ENCODE results near the gene MRPS24.
"Not testable (repeated sequence)": the region's sequence is repeated elsewhere in the genome, so short reads cannot be mapped to it uniquely, and the experiment has no call there.

Gene MRPS24

DNA sequence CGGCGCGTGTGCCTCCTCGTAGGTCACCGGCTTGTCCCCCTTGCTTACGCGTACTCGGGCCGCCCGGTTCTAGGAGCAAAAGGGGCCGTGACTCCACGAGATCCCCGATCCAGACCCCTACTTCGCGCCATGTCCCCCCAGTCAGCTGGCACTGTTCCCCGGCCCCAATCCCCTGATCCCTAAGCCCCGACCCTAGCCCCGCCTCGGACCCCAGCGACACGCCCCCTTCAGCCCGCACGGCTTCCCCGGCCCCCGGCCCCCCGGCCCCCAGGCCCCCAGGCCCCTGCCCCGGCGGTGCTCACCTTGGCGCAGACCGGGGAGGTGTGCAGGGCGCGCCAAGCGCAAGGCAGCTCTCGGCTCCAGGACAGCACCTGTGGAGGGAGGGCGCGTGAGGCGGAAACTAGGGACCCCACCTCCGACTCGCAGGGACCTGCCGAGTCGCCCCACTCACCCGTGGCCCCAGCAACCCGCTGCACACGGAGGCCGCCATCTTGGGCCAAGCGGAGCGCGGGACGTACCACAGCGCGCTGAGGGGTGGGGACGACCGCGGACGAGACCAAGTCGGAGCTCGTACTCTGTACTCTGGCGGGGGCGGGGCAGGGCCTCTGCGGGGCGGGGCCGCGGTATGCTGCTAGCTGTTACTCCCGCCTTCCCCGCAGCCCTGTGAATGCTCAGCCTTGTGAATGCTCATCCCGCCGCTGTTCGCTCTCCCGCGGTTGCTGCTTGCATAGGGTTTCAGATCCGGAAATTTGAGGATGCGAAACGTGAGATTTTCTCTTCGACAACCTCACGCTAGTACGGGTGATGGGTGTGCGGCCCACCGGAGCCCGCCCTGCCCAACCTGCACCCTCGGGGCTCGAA, at the start of gene MRPS24:
MRPS24 (minus strand) TSS at position 512 of the 861 bp plus-strand sequence; CDS start at position 490, 22 bp downstream.
- peak within 1 kb of the TSS; percentile 95 for H3K27ac Mint-ChIP-seq
- H3K4me3 Mint-ChIP-seq = peak within 1 kb of the TSS; percentile 86
- peaks cover 39% of the 10 kb centered on the region for H3K4me1 Mint-ChIP-seq (ENCODE audit: low read depth)
- no peaks in the 10 kb centered on the region for H3K9me3 Mint-ChIP-seq
- peaks cover 9% of the 10 kb centered on the region for H3K27me3 Mint-ChIP-seq
- peaks cover 24% of the 10 kb centered on the region for H3K36me3 Mint-ChIP-seq (ENCODE audit: low read depth)

DNA sequence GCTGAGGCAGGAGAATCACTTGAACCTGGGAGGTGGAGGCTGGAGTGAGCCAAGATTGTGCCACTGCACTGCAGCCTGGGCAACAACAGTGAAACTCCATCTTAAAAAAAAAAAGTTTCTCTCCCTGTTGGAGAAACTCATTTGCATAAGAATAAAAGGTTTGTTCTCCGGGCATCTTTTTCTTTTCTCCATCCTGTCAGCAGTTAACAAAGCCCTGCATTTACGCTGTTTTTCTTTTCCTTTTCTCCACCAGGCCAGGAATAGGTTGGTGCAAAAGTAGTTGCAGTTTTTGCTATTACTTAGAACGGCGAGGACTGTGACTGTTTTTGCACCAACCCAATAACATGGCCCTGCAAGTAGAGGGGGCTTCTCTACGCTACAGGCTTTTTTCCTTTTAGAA, 46.6 kb upstream of the MRPS24 start:
- H3K36me3 Mint-ChIP-seq (ENCODE audit: low read depth) = peaks cover 16% of the 10 kb centered on the region
- no peaks in the 10 kb centered on the region for H3K27me3 Mint-ChIP-seq
- no peaks in the 10 kb centered on the region for H3K9me3 Mint-ChIP-seq
- H3K4me1 Mint-ChIP-seq (ENCODE audit: low read depth) = peaks cover 3% of the 10 kb centered on the region
- no peak overlapping the region for H3K27ac Mint-ChIP-seq
- no peak overlapping the region for H3K4me3 Mint-ChIP-seq

DNA sequence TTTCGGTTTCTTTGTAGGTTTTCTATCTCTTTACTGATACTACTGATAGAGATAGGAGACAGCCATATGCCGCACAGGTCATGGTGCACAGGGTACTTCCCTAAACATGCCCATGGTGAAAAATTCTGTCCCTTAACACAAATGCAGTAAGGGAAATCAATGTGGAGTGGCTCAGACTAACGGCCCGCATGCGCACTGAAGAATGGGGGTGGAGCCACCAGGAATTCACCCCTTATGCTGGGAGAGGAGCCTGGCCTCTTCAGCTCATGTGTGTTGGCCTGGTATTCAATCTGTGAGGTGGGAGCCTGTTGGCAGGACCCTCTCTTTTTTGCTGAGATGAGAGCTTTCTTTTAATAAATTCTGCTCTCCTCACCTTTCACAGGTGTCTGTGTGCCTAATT, 45.5 kb upstream of the MRPS24 start:
- Mint-ChIP-seq H3K36me3 (ENCODE audit: low read depth) (peaks cover 14% of the 10 kb centered on the region), H3K9me3 (no peaks in the 10 kb centered on the region), H3K27me3 (no peaks in the 10 kb centered on the region), H3K27ac (no peak overlapping the region), H3K4me1 (ENCODE audit: low read depth) (no peaks in the 10 kb centered on the region), H3K4me3 (no peak overlapping the region)

DNA sequence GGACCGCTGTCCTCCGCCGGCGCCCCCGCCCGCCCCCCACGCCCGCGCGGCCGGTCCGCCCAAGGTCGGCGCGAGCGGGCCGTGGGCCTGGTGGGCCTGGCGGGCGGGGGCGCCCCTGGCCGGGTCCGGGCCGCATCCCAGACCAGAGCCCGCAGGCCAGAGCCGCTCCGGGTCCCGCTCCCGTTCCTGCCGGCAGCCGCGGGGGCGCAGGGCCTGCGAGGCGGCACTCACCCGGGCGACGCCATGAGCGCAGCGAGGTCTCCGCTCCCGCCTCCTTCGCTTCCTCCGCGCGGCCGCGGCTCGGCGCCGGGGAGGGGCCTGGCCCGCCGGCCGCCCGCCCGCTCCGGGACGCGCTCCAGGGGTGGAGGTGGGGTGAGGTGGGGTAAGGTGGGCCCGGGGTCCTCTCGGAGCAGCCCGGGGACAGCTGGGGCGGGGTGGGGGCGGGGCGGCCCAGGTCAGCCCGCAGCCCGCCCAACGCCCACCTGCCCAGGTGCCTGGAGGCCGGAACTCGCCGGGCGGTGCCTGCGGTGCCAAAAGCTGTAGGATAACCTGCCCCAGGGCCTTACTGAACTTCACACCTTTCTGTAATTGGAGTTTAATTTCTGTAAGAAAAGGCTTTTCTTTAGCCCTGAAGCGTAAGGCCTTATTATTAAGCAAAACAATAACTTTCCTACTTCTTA, 37.2 kb upstream of the MRPS24 start, which contains the start of gene URGCP:
URGCP (minus strand) TSS at position 266 of the 680 bp plus-strand sequence; CDS start at position 245, 21 bp downstream.
- no peaks in the 10 kb centered on the region for H3K27me3 Mint-ChIP-seq
- H3K4me1 Mint-ChIP-seq (ENCODE audit: low read depth) = peaks cover 34% of the 10 kb centered on the region
- no peaks in the 10 kb centered on the region for H3K9me3 Mint-ChIP-seq
- H3K36me3 Mint-ChIP-seq (ENCODE audit: low read depth) = peaks cover 3% of the 10 kb centered on the region
- H3K27ac Mint-ChIP-seq = peak within 1 kb of the TSS; percentile 96
- H3K4me3 Mint-ChIP-seq = peak within 1 kb of the TSS; percentile 93

DNA sequence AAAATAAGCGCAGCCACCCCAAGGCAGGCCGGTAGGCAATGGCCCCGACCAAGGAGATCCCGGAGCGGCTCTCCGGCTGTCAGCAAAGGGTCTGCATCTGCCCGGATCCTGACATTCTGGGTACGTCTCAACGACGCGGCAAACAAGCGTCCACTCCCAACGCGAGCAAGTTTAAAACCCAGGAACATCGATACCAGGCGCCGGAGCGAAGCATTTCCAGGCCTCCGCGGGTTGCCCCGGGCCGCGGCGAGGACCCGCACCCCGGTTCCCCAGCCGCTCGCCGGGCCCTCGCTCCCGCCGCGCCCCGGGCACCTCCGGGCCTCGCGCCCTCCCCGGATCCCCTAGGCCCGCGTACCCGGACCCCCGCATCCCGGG, 36.6 kb upstream of the MRPS24 start:
- no peaks in the 10 kb centered on the region for H3K9me3 Mint-ChIP-seq
- peaks cover 34% of the 10 kb centered on the region for H3K4me1 Mint-ChIP-seq (ENCODE audit: low read depth)

DNA sequence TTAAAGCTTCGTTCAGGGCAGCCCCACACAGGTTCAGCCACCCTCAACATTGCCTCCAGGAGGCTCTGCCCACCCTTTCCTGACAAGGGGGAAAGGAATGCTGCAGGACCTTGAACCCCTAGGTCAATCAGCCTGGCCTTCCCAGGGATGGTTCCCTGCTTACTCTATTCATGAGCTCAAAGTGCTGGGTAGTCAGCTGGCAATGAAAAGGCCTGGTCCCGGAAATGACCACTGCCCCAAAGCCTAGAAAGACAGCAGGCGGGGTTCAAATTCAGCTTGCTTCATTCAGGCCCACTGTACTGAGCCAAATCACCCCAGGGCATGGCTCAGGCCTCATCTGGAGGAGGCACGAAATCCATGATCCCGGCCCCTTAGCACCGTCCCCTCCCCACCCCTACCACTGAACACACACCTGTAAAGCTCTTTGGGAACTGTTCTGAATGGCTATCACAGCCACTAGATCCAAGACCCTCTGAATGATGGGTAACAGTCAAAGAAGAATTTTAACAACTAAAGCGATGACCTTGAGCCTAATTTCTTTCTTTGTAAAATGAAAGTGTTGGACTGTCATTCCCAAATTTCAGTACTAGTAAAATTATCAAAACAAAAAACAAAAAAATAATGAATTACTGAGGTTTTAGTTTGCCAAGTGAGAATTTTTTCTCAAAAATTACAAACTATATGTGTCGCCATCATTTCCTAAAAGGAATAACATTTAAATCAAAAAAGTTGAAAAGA, 36.1 kb upstream of the MRPS24 start:
- Mint-ChIP-seq H3K36me3 (ENCODE audit: low read depth) (peaks cover 3% of the 10 kb centered on the region), H3K4me3 (peak overlapping the region; percentile 93), H3K4me1 (ENCODE audit: low read depth) (peaks cover 34% of the 10 kb centered on the region), H3K9me3 (no peaks in the 10 kb centered on the region), H3K27ac (peak overlapping the region; percentile 96), H3K27me3 (no peaks in the 10 kb centered on the region)

More for the DNA sequence above, 36.6 kb upstream of the MRPS24 start:
- no peaks in the 10 kb centered on the region for H3K27me3 Mint-ChIP-seq
- peaks cover 3% of the 10 kb centered on the region for H3K36me3 Mint-ChIP-seq (ENCODE audit: low read depth)
- H3K27ac Mint-ChIP-seq = peak overlapping the region; percentile 96
- H3K4me3 Mint-ChIP-seq = peak overlapping the region; percentile 93

DNA sequence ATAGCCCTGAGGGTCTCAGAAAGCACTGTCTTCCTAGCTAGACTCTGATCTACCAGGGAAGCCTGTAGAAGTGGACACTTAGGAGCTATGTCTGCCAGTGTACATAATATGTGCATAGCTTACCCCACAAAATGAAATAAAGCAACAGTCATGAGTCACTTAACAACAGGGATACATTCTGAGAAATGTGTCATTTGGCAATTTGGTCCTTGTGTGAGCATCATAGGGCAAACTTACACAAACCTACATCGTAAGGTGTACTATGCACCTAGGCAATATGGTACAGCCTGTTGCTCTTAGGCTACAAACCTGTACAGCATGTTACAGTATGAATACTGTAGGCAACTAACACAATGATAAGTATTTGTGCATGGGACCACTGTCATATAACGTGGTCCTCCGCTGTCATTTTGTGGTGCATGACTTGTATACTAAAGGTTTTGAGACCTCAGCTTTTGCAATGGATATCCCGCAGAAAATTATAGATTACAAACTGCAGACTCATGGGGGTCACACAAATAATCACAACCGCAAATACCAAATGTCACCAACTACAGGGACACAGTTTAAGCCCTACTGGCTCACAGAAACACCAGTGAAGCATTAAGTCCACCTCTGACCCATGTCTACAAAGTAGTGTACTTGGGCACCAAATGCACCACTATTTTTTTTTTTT, 35.4 kb upstream of the MRPS24 start:
- H3K4me3 Mint-ChIP-seq = no peak overlapping the region
- peaks cover 3% of the 10 kb centered on the region for H3K36me3 Mint-ChIP-seq (ENCODE audit: low read depth)
- H3K27ac Mint-ChIP-seq = no peak overlapping the region
- H3K9me3 Mint-ChIP-seq = no peaks in the 10 kb centered on the region
- no peaks in the 10 kb centered on the region for H3K27me3 Mint-ChIP-seq
- H3K4me1 Mint-ChIP-seq (ENCODE audit: low read depth) = peaks cover 34% of the 10 kb centered on the region

DNA sequence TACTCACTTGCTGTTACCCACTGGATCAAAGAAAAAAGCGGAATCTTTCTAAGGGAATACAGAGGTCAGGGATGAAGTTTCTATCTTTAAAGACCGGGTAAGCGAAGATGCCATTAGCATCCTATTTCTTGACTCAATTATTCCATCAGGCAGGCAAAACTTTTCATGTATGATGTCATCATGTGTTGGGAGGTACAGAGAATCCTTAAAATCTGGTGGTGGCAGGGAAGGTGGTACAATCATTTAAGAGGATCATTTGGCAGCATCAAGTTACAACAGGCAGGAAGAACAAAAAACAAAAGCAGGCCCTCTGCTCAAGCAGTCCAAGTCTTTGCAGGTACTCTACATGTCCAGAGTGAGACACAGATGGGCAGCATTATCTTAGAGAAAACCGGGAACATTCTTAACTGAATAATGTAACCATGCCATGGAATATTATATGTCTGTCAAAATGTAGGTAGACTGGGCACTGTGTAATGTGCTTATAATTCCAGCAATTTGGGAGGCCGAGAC, 33.3 kb upstream of the MRPS24 start:
- Mint-ChIP-seq H3K36me3 (ENCODE audit: low read depth) (peaks cover 3% of the 10 kb centered on the region), H3K4me1 (ENCODE audit: low read depth) (peaks cover 34% of the 10 kb centered on the region), H3K27ac (peak overlapping the region; percentile 9), H3K9me3 (no peaks in the 10 kb centered on the region), H3K27me3 (no peaks in the 10 kb centered on the region), H3K4me3 (no peak overlapping the region)

DNA sequence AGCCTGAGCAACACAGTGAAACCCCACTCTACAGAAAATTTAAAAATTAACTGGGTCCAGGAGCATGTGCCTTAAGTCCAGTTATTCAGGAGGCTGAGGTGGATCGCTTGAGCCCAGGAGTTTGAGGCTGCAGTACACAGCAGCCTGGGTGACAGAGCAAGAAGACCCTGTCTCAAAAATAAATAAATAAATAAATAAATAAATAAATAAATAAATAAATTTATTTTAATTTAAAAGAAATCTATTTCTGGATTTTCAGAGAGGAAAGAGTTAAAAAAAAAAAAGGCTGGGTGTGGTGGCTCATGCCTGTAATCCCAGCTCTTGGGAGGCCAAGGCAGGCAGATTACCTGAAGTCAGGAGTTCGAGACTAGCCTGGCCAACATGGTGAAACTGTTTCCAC, 29.3 kb upstream of the MRPS24 start:
- H3K4me3 Mint-ChIP-seq, H3K27me3 Mint-ChIP-seq, H3K9me3 Mint-ChIP-seq, H3K27ac Mint-ChIP-seq: not testable (repeated sequence)
- Mint-ChIP-seq H3K36me3 (ENCODE audit: low read depth) (peaks cover 15% of the 10 kb centered on the region), H3K4me1 (ENCODE audit: low read depth) (peaks cover 12% of the 10 kb centered on the region)

DNA sequence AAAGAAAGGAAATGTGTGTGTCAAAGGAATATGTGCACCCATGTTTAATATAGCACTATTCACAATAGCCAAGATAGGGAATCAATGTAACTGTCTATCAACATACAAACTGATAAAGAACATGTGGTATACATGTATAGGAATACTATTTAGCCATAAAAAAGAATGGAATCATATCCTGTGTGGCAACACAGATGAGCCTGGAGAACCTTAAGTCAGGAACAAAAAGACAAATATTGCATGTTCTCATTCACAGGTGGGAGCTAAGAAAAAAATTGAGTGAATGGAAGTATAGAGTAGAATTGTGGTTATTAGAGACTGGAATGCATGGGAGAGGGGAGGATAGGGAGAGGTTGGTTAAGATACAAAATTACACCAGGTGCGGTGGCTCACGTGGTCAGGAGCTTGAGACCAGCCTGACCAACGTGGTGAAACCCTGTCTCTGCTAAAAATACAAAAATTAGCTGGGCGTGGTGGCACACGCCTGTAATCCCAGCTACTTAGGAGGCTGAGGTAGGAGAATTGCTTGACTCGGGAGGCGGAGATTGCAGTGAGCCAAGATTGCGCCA, 26.6 kb upstream of the MRPS24 start:
- H3K27ac Mint-ChIP-seq = no peak overlapping the region
- no peaks in the 10 kb centered on the region for H3K27me3 Mint-ChIP-seq
- H3K9me3 Mint-ChIP-seq = no peaks in the 10 kb centered on the region
- peaks cover 23% of the 10 kb centered on the region for H3K4me1 Mint-ChIP-seq (ENCODE audit: low read depth)
- H3K4me3 Mint-ChIP-seq = no peak overlapping the region
- peaks cover 21% of the 10 kb centered on the region for H3K36me3 Mint-ChIP-seq (ENCODE audit: low read depth)

DNA sequence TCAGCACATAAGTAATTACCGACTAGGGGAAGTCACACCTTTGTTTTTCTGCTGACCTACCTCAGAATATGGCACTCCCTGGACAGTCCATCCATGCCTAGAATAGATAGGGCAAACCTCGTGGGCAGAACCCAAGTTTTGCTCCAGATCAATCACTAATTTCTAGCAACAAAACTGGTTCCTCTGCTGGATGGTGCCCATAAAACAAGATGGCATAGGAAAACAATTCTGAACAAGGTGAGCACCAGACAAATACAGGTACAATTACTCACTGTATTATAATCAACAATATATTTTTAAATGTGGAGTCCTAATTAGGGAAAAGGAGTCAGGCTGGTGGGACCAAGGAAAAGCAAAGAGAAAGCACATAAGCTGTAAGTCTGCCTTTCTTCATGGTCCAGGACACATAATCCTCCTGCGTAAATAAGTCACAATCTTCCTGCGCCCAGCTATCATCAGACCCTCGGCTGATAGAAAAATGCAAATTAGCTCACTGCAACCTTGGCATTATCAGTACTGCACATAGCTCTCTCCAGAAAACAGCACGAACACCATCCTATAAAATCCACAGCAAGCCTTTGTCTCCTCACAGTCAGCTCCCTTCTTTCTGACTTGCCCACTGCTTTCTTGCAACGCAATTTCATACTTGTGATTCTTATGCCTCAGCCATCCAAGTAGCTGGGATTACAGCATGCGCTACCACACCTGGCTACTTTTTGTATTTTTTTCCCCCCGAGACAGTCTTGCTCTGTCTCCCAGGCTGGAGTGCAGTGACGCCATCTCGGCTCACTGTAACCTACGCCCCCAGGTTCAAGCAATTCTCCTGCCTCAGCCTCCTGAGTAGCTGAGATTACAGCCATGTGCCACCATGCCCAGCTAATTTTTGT, 22.0 kb upstream of the MRPS24 start:
- no peak overlapping the region for H3K27ac Mint-ChIP-seq
- H3K36me3 Mint-ChIP-seq (ENCODE audit: low read depth) = peaks cover 21% of the 10 kb centered on the region
- no peaks in the 10 kb centered on the region for H3K9me3 Mint-ChIP-seq
- H3K4me3 Mint-ChIP-seq = no peak overlapping the region
- H3K27me3 Mint-ChIP-seq = no peaks in the 10 kb centered on the region
- peaks cover 47% of the 10 kb centered on the region for H3K4me1 Mint-ChIP-seq (ENCODE audit: low read depth)

DNA sequence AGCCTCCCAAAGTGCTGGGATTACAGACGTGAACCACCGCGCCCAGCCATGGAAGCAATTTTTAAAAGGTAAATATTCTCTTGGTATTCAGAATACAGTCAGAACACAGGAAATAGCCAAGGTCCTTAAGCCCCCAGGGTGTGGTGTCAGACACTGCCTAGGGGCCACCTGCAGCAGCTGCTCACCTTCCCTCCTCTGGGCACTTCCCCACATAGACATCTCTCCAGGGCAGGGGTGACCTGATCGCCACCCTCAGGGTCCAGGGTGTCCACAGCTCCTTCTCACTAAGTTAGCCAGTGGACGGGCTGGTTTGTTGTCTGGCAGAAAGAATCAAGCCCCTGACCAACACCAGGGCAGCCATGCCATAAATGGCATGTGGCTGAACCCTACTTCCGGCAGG, 21.2 kb upstream of the MRPS24 start:
- no peaks in the 10 kb centered on the region for H3K27me3 Mint-ChIP-seq
- H3K4me3 Mint-ChIP-seq = no peak overlapping the region
- H3K4me1 Mint-ChIP-seq (ENCODE audit: low read depth) = peaks cover 47% of the 10 kb centered on the region
- peaks cover 17% of the 10 kb centered on the region for H3K36me3 Mint-ChIP-seq (ENCODE audit: low read depth)
- no peak overlapping the region for H3K27ac Mint-ChIP-seq
- H3K9me3 Mint-ChIP-seq = no peaks in the 10 kb centered on the region
